Bone marrow (tissue), 2 donors: ENCODE data around the gene OGFOD3.
"Not testable (repeated sequence)": the region's sequence is repeated elsewhere in the genome, so short reads cannot be mapped to it uniquely, and the experiment has no call there.

Source experiments
- DNase-seq, 2 donors: peaks; one replicate each; lab custom pipeline; 2025; lab: John Stamatoyannopoulos, UW

Gene OGFOD3

GRCh38 chr17:82351713-82352488, 66.5 kb downstream of the OGFOD3 start:
- peak; percentile 49 to 52 for DNase-seq

- DNase-seq: no peak
Observed at GRCh38 chr17:82351254-82351712, 67.1 kb downstream of the OGFOD3 start.

- no peak for DNase-seq
Observed at GRCh38 chr17:82350182-82351030, 68.0 kb downstream of the OGFOD3 start.

DNA sequence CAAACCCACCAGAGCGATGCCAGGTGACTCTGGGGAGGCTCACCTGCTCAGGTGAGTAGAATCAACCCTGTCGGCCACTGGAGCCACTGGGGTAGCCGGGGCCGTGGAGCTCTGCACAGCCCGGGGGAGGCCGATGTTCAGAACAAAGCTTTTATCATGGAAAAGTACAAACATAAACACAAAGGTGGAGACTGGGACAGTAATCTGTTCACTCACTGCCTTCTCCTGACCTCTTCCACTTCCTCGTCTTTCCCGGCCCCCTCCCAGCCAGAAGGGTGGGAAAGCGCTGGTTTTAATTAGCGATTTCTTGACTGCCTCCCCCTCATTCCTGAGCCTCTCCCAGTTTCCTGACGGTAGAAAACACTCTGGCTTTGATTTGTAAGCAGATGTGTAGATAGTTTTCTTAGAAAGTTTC, 69.1 kb downstream of the OGFOD3 start:
- no peak for DNase-seq

DNA sequence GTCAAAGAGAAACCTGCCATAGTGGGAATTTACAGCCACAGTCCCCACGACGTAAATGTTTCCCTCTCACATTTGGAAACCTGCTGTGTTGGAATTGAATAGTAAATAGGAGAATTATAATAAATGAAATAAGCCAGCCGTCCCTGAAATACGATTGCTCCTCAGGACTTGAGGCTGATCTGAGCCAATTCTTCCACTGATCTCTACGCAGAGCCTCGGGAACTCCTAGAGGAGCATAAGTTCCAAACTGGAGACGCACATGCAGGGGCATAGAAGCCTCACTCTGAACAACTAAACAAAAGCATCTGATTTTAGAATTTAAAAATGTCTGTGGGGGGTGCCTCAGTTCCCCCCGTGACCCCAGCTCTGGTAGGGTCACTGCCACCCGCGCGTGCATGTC, 69.5 kb downstream of the OGFOD3 start:
- DNase-seq: no peak

- no peak for DNase-seq
Observed at GRCh38 chr17:82348434-82348833, 70.0 kb downstream of the OGFOD3 start.

GRCh38 chr17:82347994-82348393, 70.4 kb downstream of the OGFOD3 start:
- not testable (repeated sequence) for DNase-seq

DNA sequence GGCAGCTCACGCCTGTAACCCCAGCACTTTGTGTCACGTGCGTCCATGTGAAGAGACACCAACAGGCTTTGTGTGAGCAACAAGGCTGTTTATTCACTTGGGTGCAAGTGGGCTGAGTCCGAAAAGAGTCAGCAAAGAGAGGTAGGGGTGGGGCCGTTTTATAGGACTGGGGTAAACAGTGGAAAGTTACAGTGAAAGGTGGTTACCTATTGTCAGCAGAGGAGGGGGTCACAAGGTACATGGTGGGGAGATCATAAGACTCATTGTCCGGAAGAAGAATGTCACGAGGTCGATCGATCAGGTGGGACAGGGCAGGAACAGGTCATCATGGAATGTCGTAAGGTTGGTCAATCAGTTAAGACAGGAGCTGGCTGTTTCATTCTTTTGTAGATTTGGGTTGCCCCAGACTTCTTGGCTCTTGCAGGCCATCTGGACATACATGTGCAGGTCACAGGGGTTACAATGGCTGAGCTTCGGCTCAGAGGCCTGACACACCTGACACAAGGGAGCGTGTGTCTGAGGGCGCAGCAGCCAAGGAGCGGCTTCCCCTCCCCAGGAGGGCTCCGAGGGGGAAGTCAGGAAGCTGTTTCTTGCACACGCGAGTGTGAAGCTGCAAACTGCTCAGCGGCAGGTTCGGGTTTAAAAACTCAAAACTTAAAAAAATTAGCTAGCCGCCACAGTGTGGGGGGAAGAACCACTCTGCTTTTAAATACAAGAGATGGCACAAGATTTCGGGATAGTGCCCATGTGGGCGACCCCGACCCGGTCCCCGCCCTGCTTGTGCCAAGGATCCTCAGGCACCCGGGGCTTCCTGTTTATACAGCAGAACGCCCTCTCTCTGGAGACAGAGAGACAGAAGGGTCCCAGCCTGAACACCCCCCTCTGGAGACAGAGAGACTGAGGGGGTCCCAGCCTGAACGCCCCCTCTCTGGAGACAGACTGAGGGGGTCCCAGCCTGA, 71.8 kb downstream of the OGFOD3 start:
- DNase-seq: no peak

- no peak for DNase-seq
Observed at GRCh38 chr17:82345151-82345976, 73.0 kb downstream of the OGFOD3 start.

- DNase-seq: no peak
Observed at GRCh38 chr17:82344175-82344907, 74.0 kb downstream of the OGFOD3 start.

GRCh38 chr17:82343560-82343959, 74.8 kb downstream of the OGFOD3 start:
- no peak for DNase-seq

DNA sequence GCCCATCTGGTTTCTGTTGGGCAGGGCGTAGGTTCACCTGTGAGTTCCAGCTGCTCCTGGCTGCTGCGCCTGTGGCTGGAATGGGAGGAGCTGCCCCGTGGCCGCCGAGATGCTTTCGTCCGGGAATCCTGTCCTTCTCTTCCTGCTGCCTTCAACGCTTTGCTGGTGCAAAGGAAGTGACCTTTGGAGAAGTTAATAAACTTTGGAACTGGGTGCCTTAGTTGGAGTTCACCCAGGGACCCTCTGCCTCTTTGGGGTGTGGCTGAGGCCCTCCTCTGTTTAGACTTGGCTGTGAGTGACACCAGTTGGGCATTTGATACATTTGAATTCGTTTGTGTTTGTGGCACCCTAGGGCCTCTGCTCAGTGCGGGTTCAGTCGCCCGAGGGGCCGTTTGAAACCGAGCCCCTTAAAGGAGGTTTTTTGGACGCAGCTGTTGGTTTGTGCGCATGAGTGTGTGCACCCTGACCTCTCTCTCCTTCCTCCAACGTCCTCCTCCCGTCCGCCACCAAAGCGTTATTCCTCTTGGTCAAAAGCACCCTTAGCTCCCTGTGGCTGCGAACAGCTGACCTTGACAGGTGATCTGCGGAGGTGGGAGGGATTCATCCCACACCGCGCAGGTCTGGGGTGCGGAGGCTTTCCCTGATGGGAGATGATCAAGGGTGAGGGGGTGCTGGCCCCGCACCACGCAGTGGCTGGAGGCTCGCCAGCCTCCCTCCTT, 75.9 kb downstream of the OGFOD3 start:
- no peak for DNase-seq

- DNase-seq: no peak
Observed at GRCh38 chr17:82339634-82340580, 78.5 kb downstream of the OGFOD3 start.
